Measurements from ENCODE around the gene LSR. TPM values are rescaled to one million over a fixed set of nuclear protein-coding genes. Genes with fewer than 3 reads are reported as not detected.
A peak's percentile ranks its signal among the peaks of the same experiment; 100 is the strongest.

LSR gene
- polyA plus RNA-seq, 3 donors, result 0.08 to 0.17 TPM; not detected in 1

DNA sequence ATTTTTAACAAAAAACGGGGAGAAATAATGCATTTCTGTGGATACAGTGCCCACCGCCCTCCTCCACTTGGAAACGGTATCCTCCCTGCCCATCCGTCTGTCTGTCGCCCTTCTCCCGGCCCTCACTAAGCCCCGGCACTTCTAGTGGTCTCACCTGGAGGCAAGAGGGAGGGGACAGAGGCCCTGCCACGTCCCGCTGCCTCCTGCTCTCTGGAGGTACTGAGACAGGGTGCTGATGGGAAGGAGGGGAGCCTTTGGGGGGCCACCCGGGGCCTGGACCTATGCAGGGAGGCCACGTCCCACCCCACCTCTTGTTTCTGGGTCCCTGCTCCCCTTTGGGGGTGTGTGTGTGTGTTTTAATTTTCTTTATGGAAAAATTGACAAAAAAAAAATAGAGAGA, 30.6 kb downstream of the LSR start:
- Histone ChIP-seq H2AFZ (ENCODE audit: insufficient read depth, low read depth, low read length, poor library complexity, severe bottlenecking) (no peak overlapping the region), H3K27me3 (ENCODE audit: control insufficient read depth in 2 of 2, insufficient read depth in 2 of 2, low read length in 2 of 2) (no peaks in the 10 kb centered on the region), H3K27ac (ENCODE audit: low read depth in 1 of 2, low read length in 2 of 2) (no peak overlapping the region), H3K79me2 (ENCODE audit: insufficient read depth, low read length) (no peaks in the 10 kb centered on the region), H3K36me3 (replicated peaks in 1 of 2; ENCODE audit: control insufficient read depth in 1 of 2, insufficient read depth in 2 of 2, low read length in 2 of 2) (peaks cover 42 to 56% of the 10 kb centered on the region in 2 donors), H3K4me3 (replicated peaks in 1 of 3; ENCODE audit: low read depth in 2 of 3, low read length in 3 of 3) (no peak overlapping the region), H3K9me3 (replicated peaks in 1 of 2; ENCODE audit: control insufficient read depth in 1 of 2, insufficient read depth in 1 of 2, low read length in 2 of 2) (no peaks in the 10 kb centered on the region), H3K4me1 (ENCODE audit: control insufficient read depth in 1 of 2, insufficient read depth in 2 of 2, low read length in 2 of 2) (peaks cover 22 to 33% of the 10 kb centered on the region in 2 donors), H3K4me2 (replicated peaks; ENCODE audit: extremely low read depth, low read length, poor library complexity, severe bottlenecking) (no peak overlapping the region), H3K9ac (ENCODE audit: insufficient read depth, low read length, poor library complexity, severe bottlenecking) (no peak overlapping the region), H4K20me1 (ENCODE audit: insufficient read depth, low read length) (peaks cover 47% of the 10 kb centered on the region)
- Mint-ChIP-seq H3K27me3 (ENCODE audit: low read depth in 3 of 3) (peaks cover 13 to 14% (median 14%) of the 10 kb centered on the region in 3 donors), H3K36me3 (peaks cover 52 to 54% of the 10 kb centered on the region in 2 donors), H3K9me3 (peaks cover 0 to 2% (median 0%) of the 10 kb centered on the region in 7 donors), H3K27ac (no peak overlapping the region), H3K4me1 (peaks cover 34% of the 10 kb centered on the region), H3K4me3 (no peak overlapping the region)
- no peak for DNase-seq
- no peak for TF ChIP-seq CTCF (IDR thresholded peaks at IDR 0.05)
- intact Hi-C loops (cut with micrococcal nuclease), result no loop called here
- 100% methylated on average over 4 of the region's 11 CpGs for WGBS (ENCODE audit: insufficient coverage)

GRCh38 chr19:35279985-35280821, 31.4 kb downstream of the LSR start:
- Histone ChIP-seq H3K27me3 (ENCODE audit: control insufficient read depth in 2 of 2, insufficient read depth in 2 of 2, low read length in 2 of 2) (no peaks in the 10 kb centered on the region), H3K27ac (ENCODE audit: low read depth in 1 of 2, low read length in 2 of 2) (no peak overlapping the region), H2AFZ (ENCODE audit: insufficient read depth, low read depth, low read length, poor library complexity, severe bottlenecking) (no peak overlapping the region), H3K4me3 (replicated peaks in 1 of 3; ENCODE audit: low read depth in 2 of 3, low read length in 3 of 3) (no peak overlapping the region), H3K9me3 (replicated peaks in 1 of 2; ENCODE audit: control insufficient read depth in 1 of 2, insufficient read depth in 1 of 2, low read length in 2 of 2) (no peaks in the 10 kb centered on the region), H3K4me1 (ENCODE audit: control insufficient read depth in 1 of 2, insufficient read depth in 2 of 2, low read length in 2 of 2) (peaks cover 31 to 42% of the 10 kb centered on the region in 2 donors), H3K9ac (ENCODE audit: insufficient read depth, low read length, poor library complexity, severe bottlenecking) (no peak overlapping the region), H4K20me1 (ENCODE audit: insufficient read depth, low read length) (peaks cover 41% of the 10 kb centered on the region), H3K36me3 (replicated peaks in 1 of 2; ENCODE audit: control insufficient read depth in 1 of 2, insufficient read depth in 2 of 2, low read length in 2 of 2) (peaks cover 39 to 48% of the 10 kb centered on the region in 2 donors), H3K4me2 (replicated peaks; ENCODE audit: extremely low read depth, low read length, poor library complexity, severe bottlenecking) (no peak overlapping the region), H3K79me2 (ENCODE audit: insufficient read depth, low read length) (no peaks in the 10 kb centered on the region)
- Mint-ChIP-seq H3K27me3 (ENCODE audit: low read depth in 3 of 3) (peaks cover 13 to 16% (median 14%) of the 10 kb centered on the region in 3 donors), H3K27ac (peak overlapping the region in 3 of 7 donors; percentile 2 to 61 (median 32)), H3K4me3 (no peak overlapping the region), H3K9me3 (peaks cover 0 to 2% (median 0%) of the 10 kb centered on the region in 7 donors), H3K36me3 (peaks cover 46% of the 10 kb centered on the region in 2 donors), H3K4me1 (peaks cover 42% of the 10 kb centered on the region)
- TF ChIP-seq CTCF (IDR thresholded peaks at IDR 0.05), result no peak
- intact Hi-C loops (cut with micrococcal nuclease), result loop anchor here in 1 of 2 donors (5.0 kb wide), 1 partner anchor 62 kb away; no protein-coding TSS in a partner anchor
- WGBS (ENCODE audit: insufficient coverage), result 91% methylated on average over 9 of the region's 12 CpGs
- no peak for DNase-seq

Measured in CD14-positive monocyte (primary cell).